AG04449 (cell line): ENCODE data around the gene CELSR1.
A peak's percentile ranks its signal among the peaks of the same experiment; 100 is the strongest.

Experiments
- CTCF ChIA-PET: fragments of 350-600 bp; formaldehyde crosslinking; extraction: SDS; loops from one replicate; lab custom pipeline; 2021; ENCODE audit warnings: antibody characterized with exemption; lab: Yijun Ruan, JAX
- POLR2A ChIA-PET: fragments of 400-600, 350-600 bp; formaldehyde crosslinking; extraction: SDS; loops from one replicate; lab custom pipeline; 2020; ENCODE audit warnings: antibody characterized with exemption, inconsistent platforms; lab: Yijun Ruan, JAX
- DNase-seq: peaks from one replicate; pipeline ENCODE4 v3.0.0-alpha.2; 2010; ENCODE audit warnings: low read depth, low spot score
- H3K4me3 ChIP-seq: 2 replicates; pipeline ENCODE4 v1.5.1; 2011; ENCODE audit warnings: low read depth, mild to moderate bottlenecking, control low read depth, low read length
- CTCF ChIP-seq: IDR thresholded peaks from one replicate; pipeline ENCODE4 v1.5.1; 2011; ENCODE audit warnings: mild to moderate bottlenecking, moderate library complexity, low read length, control low read depth, inconsistent platforms; ENCODE audit not compliant: insufficient read depth; ENCODE audit errors: missing control alignments

CELSR1 gene

GRCh38 chr22:46429325-46429853, 108.0 kb downstream of the CELSR1 start:
- POLR2A ChIA-PET: no interaction called here
- CTCF ChIA-PET: interaction anchor here (1.6 kb wide), 1 partner anchor 62 kb away, joined by 4 read pairs; no protein-coding TSS in a partner anchor
- TF ChIP-seq CTCF: no peak
- no peak for DNase-seq
- no peak overlapping the region for H3K4me3 ChIP-seq

- ChIA-PET CTCF (interaction anchor here (1.6 kb wide), 1 partner anchor 61 kb away, joined by 4 read pairs; no protein-coding TSS in a partner anchor), POLR2A (no interaction called here)
- TF ChIP-seq CTCF: no peak
These were observed 108.7 kb downstream of the CELSR1 start for GRCh38 chr22:46428602-46429324.

GRCh38 chr22:46428171-46428570, 109.2 kb downstream of the CELSR1 start:
- no peak for DNase-seq
- no peak overlapping the region for H3K4me3 ChIP-seq
- TF ChIP-seq CTCF: no peak
- POLR2A ChIA-PET: no interaction called here
- CTCF ChIA-PET: interaction anchor here (1.6 kb wide), 1 partner anchor 60 kb away, joined by 4 read pairs; no protein-coding TSS in a partner anchor

More at GRCh38 chr22:46428602-46429324, 108.7 kb downstream of the CELSR1 start:
- no peak for DNase-seq
- no peak overlapping the region for H3K4me3 ChIP-seq

DNA sequence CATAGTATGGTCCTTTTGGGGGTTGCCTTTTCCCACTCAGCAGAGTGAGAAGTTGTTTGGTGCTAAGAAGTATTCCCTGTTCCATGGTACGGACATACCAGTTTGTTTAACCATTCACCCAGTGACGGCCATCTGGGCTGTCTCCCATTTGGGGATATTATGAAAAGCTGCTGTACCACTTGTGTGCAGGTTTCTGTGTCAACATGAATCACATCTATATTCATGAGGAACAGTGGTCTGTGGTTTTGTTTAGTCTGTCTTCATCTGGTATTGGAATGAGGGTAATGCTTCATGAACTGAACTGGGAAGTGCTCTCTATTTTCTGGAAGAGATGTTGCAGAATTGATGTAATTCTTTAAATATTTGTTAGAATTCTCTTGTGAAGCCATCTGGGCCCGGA, 112.4 kb downstream of the CELSR1 start:
- no peak for TF ChIP-seq CTCF
- CTCF ChIA-PET: no interaction called here
- H3K4me3 ChIP-seq: no peak overlapping the region
- POLR2A ChIA-PET: no interaction called here
- DNase-seq: peak; percentile 58

- CTCF ChIA-PET: no interaction called here
- no peak for DNase-seq
These were observed 112.9 kb downstream of the CELSR1 start for GRCh38 chr22:46424496-46424895.

More at GRCh38 chr22:46424496-46424895, 112.9 kb downstream of the CELSR1 start:
- TF ChIP-seq CTCF: no peak
- no peak overlapping the region for H3K4me3 ChIP-seq
- POLR2A ChIA-PET: no interaction called here
